ENCODE results near the gene SPAG8.

Gene SPAG8

DNA sequence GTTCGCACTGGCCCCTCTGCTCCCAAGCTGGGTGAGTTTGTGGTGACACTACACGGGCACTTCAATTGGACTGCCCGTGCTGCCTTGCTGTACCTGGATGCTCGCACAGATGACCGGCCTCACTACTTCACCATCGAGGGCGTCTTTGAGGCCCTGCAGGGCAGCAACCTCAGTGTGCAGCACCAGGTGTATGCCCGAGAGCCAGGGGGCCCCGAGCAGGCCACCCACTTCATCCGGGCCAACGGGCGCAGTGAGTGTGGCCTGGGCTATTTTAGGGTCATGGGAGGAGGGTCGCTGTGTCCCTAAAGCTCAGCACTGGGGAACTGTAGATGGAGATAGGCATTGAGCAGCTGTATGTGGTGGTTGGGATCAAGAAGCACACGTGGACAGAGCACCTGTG, 19.2 kb downstream of the SPAG8 start:
- Histone ChIP-seq H3K9me3 (replicated peaks; ENCODE audit: insufficient read depth, low read length) (no peaks in the 10 kb centered on the region), H3K79me2 (ENCODE audit: low read length) (no peaks in the 10 kb centered on the region), H2AFZ (ENCODE audit: low read length) (no peak overlapping the region), H3K4me3 (ENCODE audit: low read length) (no peak overlapping the region), H3K9me2 (replicated peaks; ENCODE audit: insufficient read depth, low read length) (no peaks in the 10 kb centered on the region), H3K4me1 (ENCODE audit: low read length) (peaks cover 21% of the 10 kb centered on the region), H4K20me1 (ENCODE audit: insufficient read depth, low read length) (no peaks in the 10 kb centered on the region), H3F3A (ENCODE audit: insufficient read depth, low read length) (peaks cover 15% of the 10 kb centered on the region), H3K27me3 (replicated peaks; ENCODE audit: insufficient read depth, low read length) (peaks cover 5% of the 10 kb centered on the region; the same call in 1 of the 2 replicates), H3K9ac (ENCODE audit: low read length) (no peak overlapping the region), H3K36me3 (replicated peaks; ENCODE audit: insufficient read depth, low read length) (no peaks in the 10 kb centered on the region), H3K27ac (ENCODE audit: low read length) (no peak overlapping the region), H3K4me2 (ENCODE audit: low read depth, low read length) (no peak overlapping the region)
- TF ChIP-seq EZH2 (optimal IDR thresholded peaks at IDR 0.05; ENCODE audit: low read depth, low read length) = no peak
- TF ChIP-seq, protein P1, sequence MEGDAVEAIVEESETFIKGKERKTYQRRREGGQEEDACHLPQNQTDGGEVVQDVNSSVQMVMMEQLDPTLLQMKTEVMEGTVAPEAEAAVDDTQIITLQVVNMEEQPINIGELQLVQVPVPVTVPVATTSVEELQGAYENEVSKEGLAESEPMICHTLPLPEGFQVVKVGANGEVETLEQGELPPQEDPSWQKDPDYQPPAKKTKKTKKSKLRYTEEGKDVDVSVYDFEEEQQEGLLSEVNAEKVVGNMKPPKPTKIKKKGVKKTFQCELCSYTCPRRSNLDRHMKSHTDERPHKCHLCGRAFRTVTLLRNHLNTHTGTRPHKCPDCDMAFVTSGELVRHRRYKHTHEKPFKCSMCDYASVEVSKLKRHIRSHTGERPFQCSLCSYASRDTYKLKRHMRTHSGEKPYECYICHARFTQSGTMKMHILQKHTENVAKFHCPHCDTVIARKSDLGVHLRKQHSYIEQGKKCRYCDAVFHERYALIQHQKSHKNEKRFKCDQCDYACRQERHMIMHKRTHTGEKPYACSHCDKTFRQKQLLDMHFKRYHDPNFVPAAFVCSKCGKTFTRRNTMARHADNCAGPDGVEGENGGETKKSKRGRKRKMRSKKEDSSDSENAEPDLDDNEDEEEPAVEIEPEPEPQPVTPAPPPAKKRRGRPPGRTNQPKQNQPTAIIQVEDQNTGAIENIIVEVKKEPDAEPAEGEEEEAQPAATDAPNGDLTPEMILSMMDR (IDR thresholded peaks at IDR 0.05; ENCODE audit: low read length) = no peak
- no peak for TF ChIP-seq EZH2phosphoT487 (IDR thresholded peaks at IDR 0.05; ENCODE audit: low read length)
- DNase-seq = no peak

DNA sequence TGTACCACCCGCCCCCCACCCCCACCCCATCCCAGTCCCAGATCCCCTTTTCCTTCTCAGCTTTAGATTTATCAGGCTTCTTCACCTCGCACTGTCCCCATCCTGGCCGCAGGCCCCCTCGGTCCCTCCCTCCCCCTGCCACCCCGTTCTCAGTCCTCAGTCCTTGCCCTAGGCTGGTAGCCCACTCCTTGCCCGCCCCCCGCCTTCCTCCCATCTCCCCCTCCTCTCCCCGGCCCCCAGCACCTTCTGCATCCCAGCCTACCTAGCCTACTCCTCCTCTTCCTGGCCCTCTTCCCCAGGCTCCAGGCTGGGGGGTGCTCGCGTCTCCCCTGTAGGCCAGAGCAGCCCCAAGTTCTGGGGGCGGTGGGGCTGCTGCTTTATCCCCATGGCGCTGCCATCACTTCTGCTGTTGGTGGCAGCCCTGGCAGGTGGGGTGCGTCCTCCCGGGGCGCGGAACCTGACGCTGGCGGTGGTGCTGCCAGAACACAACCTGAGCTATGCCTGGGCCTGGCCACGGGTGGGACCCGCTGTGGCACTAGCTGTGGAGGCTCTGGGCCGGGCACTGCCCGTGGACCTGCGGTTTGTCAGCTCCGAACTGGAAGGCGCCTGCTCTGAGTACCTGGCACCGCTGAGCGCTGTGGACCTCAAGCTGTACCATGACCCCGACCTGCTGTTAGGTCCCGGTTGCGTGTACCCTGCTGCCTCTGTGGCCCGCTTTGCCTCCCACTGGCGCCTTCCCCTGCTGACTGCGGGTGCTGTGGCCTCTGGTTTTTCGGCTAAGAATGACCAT, 19.8 kb downstream of the SPAG8 start:
- H3K27ac ChIP-seq (ENCODE audit: low read length) = no peak overlapping the region

DNA sequence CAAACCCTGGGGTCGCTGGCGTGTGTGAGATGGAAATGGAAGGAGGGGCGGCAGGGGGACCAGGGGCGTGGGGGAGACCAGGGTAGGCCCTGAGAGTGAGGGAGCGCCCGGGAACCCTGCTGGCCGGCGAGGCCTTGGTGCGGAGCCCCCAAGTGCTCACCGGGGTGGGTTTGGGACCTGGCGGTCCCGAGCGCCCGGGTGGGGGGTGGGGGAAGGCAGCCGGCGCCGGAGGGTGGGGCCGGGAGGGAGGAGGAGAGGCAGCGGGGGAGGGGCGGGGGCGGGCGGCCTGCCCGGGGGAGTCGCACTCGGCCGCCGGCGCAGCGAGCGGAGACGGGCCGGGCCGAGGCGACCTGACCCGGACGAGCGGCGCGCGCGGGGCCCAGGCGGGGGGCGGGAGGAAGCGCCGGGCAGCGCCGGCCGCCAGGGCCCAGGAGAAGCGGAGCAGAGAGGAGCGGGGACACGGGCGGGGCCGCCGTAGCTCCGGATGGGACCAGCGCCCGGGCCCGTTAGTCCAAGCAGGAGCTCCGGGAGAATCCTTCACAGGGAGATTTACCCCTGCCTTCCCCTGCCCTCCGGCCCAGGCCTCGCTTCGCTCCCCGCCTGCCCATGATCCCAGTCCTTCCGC, 20.7 kb downstream of the SPAG8 start, which contains the start of gene NPR2:
Gene NPR2, plus strand, starts transcription at position 295 of the 625 bp plus-strand sequence. CDS start 818 bp downstream, outside the sequence.
- TF ChIP-seq, protein P1 (IDR thresholded peaks at IDR 0.05; ENCODE audit: low read length) = no peak
- TF ChIP-seq EZH2 (optimal IDR thresholded peaks at IDR 0.05; ENCODE audit: low read depth, low read length) (no peak), EZH2phosphoT487 (IDR thresholded peaks at IDR 0.05; ENCODE audit: low read length) (no peak)
- H3K4me3 ChIP-seq (ENCODE audit: low read length) = no peak within 1 kb of the TSS
- DNase-seq = no peak
- H3K4me1 ChIP-seq (ENCODE audit: low read length) = peaks cover 11% of the 10 kb centered on the region
- H3K4me2 ChIP-seq (ENCODE audit: low read depth, low read length) = no peak within 1 kb of the TSS
- H3K79me2 ChIP-seq (ENCODE audit: low read length) = no peaks in the 10 kb centered on the region
- H3K9me2 ChIP-seq (replicated peaks; ENCODE audit: insufficient read depth, low read length) = no peaks in the 10 kb centered on the region
- H3K9ac ChIP-seq (ENCODE audit: low read length) = no peak within 1 kb of the TSS
- H3F3A ChIP-seq (ENCODE audit: insufficient read depth, low read length) = peaks cover 12% of the 10 kb centered on the region
- peaks cover 2% of the 10 kb centered on the region; the same call in 1 of the 2 replicates for H3K27me3 ChIP-seq (replicated peaks; ENCODE audit: insufficient read depth, low read length)
- no peaks in the 10 kb centered on the region for H3K36me3 ChIP-seq (replicated peaks; ENCODE audit: insufficient read depth, low read length)
- no peaks in the 10 kb centered on the region for H4K20me1 ChIP-seq (ENCODE audit: insufficient read depth, low read length)
- H3K27ac ChIP-seq (ENCODE audit: low read length) = no peak within 1 kb of the TSS
- H2AFZ ChIP-seq (ENCODE audit: low read length) = no peak within 1 kb of the TSS
- no peaks in the 10 kb centered on the region for H3K9me3 ChIP-seq (replicated peaks; ENCODE audit: insufficient read depth, low read length)

More for the DNA sequence above, 19.8 kb downstream of the SPAG8 start:
- H3K9me3 ChIP-seq (replicated peaks; ENCODE audit: insufficient read depth, low read length) = no peaks in the 10 kb centered on the region
- H3K9me2 ChIP-seq (replicated peaks; ENCODE audit: insufficient read depth, low read length) = no peaks in the 10 kb centered on the region
- no peaks in the 10 kb centered on the region for H4K20me1 ChIP-seq (ENCODE audit: insufficient read depth, low read length)
- no peak for DNase-seq
- TF ChIP-seq EZH2 (optimal IDR thresholded peaks at IDR 0.05; ENCODE audit: low read depth, low read length) = no peak
- TF ChIP-seq EZH2phosphoT487 (IDR thresholded peaks at IDR 0.05; ENCODE audit: low read length) = no peak
- TF ChIP-seq, protein P1 (IDR thresholded peaks at IDR 0.05; ENCODE audit: low read length) = no peak
- H3K4me1 ChIP-seq (ENCODE audit: low read length) = peaks cover 15% of the 10 kb centered on the region
- H3K27me3 ChIP-seq (replicated peaks; ENCODE audit: insufficient read depth, low read length) = peaks cover 5% of the 10 kb centered on the region; the same call in 1 of the 2 replicates
- H3K9ac ChIP-seq (ENCODE audit: low read length) = no peak overlapping the region
- no peaks in the 10 kb centered on the region for H3K36me3 ChIP-seq (replicated peaks; ENCODE audit: insufficient read depth, low read length)
- no peak overlapping the region for H3K4me3 ChIP-seq (ENCODE audit: low read length)
- peaks cover 12% of the 10 kb centered on the region for H3F3A ChIP-seq (ENCODE audit: insufficient read depth, low read length)
- H3K79me2 ChIP-seq (ENCODE audit: low read length) = no peaks in the 10 kb centered on the region
- H3K4me2 ChIP-seq (ENCODE audit: low read depth, low read length) = no peak overlapping the region
- no peak overlapping the region for H2AFZ ChIP-seq (ENCODE audit: low read length)

All from MM.1S (cell line).